Osteocyte (in vitro differentiated cells): ENCODE measurements around the gene PMEPA1. TPM values are rescaled to one million over a fixed set of nuclear protein-coding genes. Genes with fewer than 3 reads are reported as not detected.

Experiments
- DNase-seq: peaks from one replicate; pipeline ENCODE4 v3.0.0; 2021; ENCODE audit warnings: mixed read lengths; ENCODE audit not compliant: unreplicated experiment; ENCODE audit errors: extremely low spot score
- H3K27ac Mint-ChIP-seq: one replicate; pipeline ENCODE4 v1.8.0; 2021; ENCODE audit warnings: mild to moderate bottlenecking, mixed read lengths; ENCODE audit not compliant: unreplicated experiment
- H3K27me3 Mint-ChIP-seq: one replicate; pipeline ENCODE4 v1.8.0; 2021; ENCODE audit warnings: mixed read lengths; ENCODE audit not compliant: unreplicated experiment
- H3K36me3 Mint-ChIP-seq: one replicate; pipeline ENCODE4 v1.8.0; 2021; ENCODE audit warnings: mixed read lengths; ENCODE audit not compliant: unreplicated experiment
- H3K4me1 Mint-ChIP-seq: one replicate; pipeline ENCODE4 v1.8.0; 2021; ENCODE audit warnings: mixed read lengths; ENCODE audit not compliant: unreplicated experiment
- H3K4me3 Mint-ChIP-seq: one replicate; pipeline ENCODE4 v1.8.0; 2021; ENCODE audit warnings: mild to moderate bottlenecking, moderate library complexity, mixed read lengths; ENCODE audit not compliant: unreplicated experiment
- H3K9me3 Mint-ChIP-seq: one replicate; pipeline ENCODE4 v1.8.0; 2021; ENCODE audit warnings: mixed read lengths; ENCODE audit not compliant: unreplicated experiment
- CTCF ChIP-seq: fragments of 200-600 bp; sonication (generic); IDR thresholded peaks from 2 replicates; pipeline ENCODE4 v1.5.0; 2021; ENCODE audit warnings: antibody characterized with exemption, mild to moderate bottlenecking, moderate library complexity
- total RNA-seq: library from RNA; stranded (reverse); gene quantifications from 2 replicates; pipeline ENCODE4 v1.2.1, GENCODE V29; 2021

Gene PMEPA1
- total RNA-seq, 1 donor from 2014 or later = 24.1 TPM

GRCh38 chr20:57737349-57737748 is 27.5 kb upstream of the PMEPA1 start:
- Mint-ChIP-seq H3K4me3 (no peak overlapping the region), H3K27ac (no peak overlapping the region), H3K27me3 (peaks cover 32% of the 10 kb centered on the region), H3K9me3 (no peaks in the 10 kb centered on the region), H3K36me3 (no peaks in the 10 kb centered on the region), H3K4me1 (no peaks in the 10 kb centered on the region)
- TF ChIP-seq CTCF = no peak
- no peak for DNase-seq

DNA sequence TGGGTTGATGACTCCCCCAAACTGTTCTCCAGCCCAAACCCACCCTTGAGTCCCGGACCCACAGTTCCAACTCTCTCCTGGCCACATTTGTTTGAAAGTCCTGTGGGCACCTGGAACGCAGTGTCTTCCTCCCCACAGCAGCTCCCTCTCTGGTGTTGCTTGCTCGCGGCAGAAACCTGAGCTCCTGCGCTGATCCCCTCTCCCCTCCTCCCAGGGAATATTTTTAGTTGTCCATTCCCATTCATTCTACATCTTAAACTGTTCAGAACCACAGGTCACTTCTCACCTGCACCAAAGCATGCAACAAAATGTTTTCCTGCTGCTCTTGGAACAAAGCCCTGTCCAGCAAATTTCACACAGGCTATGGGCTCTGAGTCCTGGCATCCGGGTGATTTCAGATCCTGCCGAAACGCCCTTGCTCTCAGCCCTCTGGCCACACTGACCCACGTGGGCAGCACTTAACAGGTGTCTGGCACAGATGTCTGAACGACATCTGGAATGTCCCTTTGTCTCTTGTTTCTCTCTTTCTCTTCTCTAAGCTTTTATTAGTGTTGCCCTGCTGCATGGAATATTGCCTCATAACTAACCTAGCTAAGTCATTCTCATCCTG is 27.0 kb upstream of the PMEPA1 start:
- no peak overlapping the region for H3K4me3 Mint-ChIP-seq
- H3K27ac Mint-ChIP-seq = no peak overlapping the region
- no peaks in the 10 kb centered on the region for H3K36me3 Mint-ChIP-seq
- H3K9me3 Mint-ChIP-seq = no peaks in the 10 kb centered on the region
- TF ChIP-seq CTCF = no peak
- no peak for DNase-seq
- H3K27me3 Mint-ChIP-seq = peaks cover 27% of the 10 kb centered on the region
- no peaks in the 10 kb centered on the region for H3K4me1 Mint-ChIP-seq

DNA sequence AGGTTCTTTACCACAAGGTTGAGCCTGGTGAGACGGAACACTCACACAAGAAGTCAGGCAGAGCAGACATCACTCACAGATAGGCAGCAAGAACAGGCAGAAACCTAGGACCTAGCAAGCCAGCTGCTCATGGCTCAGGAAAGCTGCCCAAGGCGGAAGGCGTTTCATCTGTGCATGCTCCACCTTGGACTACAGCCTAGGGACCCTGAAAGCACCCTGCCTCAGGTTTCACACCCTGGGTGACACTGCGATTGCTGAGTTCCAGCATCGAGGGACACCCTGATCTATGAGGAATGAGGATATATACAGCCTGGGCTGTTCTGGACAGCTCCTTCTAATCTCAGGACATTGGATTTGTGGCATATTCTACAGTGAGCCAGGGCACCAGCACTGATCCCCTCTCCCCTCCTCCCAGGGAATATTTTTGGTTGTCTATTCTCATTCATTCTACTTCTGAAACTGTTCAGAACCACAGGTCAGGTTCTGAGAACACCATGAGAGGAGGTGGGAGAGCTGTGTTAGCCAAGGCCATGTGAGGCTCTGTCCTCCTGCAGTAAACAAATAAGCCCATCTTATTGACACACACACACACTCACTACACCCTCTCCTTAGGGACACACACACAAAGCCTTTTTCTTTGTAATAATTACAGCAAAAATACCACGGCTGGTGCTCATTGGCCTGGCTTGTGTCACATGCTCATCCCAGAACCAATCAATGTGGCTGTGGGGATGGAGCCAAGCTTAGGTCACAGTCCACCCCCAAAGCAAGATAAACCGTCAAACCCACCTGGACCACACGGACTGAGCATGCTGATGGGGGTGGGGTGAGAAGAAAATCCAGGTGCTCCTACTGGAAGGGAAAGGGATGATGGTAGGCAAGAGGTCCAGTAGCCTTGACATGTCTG is 26.3 kb upstream of the PMEPA1 start:
- no peak overlapping the region for H3K4me3 Mint-ChIP-seq

GRCh38 chr20:57734754-57735153 is 24.9 kb upstream of the PMEPA1 start:
- Mint-ChIP-seq H3K27me3 (peaks cover 24% of the 10 kb centered on the region), H3K4me1 (no peaks in the 10 kb centered on the region), H3K4me3 (no peak overlapping the region)

More for the DNA sequence above, 26.3 kb upstream of the PMEPA1 start:
- Mint-ChIP-seq H3K36me3 (no peaks in the 10 kb centered on the region), H3K9me3 (no peaks in the 10 kb centered on the region), H3K27ac (no peak overlapping the region), H3K27me3 (peaks cover 24% of the 10 kb centered on the region), H3K4me1 (no peaks in the 10 kb centered on the region)
- no peak for TF ChIP-seq CTCF
- no peak for DNase-seq

More at GRCh38 chr20:57734754-57735153, 24.9 kb upstream of the PMEPA1 start:
- no peaks in the 10 kb centered on the region for H3K36me3 Mint-ChIP-seq
- no peaks in the 10 kb centered on the region for H3K9me3 Mint-ChIP-seq
- no peak for TF ChIP-seq CTCF
- H3K27ac Mint-ChIP-seq = no peak overlapping the region
- DNase-seq = no peak
